Heart left ventricle (tissue), 13 donors: ENCODE data around the gene LAMC1.

ENCODE experiments used
- POLR2A ChIP-seq, 2 donors: fragments of 450-650 bp; IDR thresholded peaks; one replicate each; pipeline ENCODE4 v1.6.1; 2017; ENCODE audit warnings: antibody characterized with exemption in 2 of 2, mild to moderate bottlenecking in 2 of 2, moderate library complexity in 2 of 2
- TF ChIP-seq, protein P1 (sequence below), 12 donors: fragments of 200-600 bp; sonication (generic) in 4 of 12; IDR thresholded peaks; one replicate each; pipeline versions ENCODE4 v1.5.0 to v1.8.0; 2018 to 2022; ENCODE audit warnings: antibody characterized with exemption in 12 of 12, mild to moderate bottlenecking in 5 of 12
- donor health status: ischemic (EF 13 %, LVEDD 7.1; RV severe dilation, severe dysfunction).
- donor health status: DM: no; HTN: yes; CAD: no.
- donor health status: DM: no; HTN: no; CAD: no.
- donor health status: ischemic (EF 25% LVEDD 6.9; RV normal size, moderate dysfunction).
- donor health status: ischemic (EF 25% LVEDD 5.7; RV mildly dilated, moderate dysfunction).
- donor health status: ischemic (EF 35%, LVEDD 5.7; RV mildly dilated, moderate dysfunction).
- donor health status: nonischemic (EF 11% LVEDD 7.7; RV severe dilation, severe dysfunction).
- donor health status: DM: yes; HTN: yes; CAD: no.
- donor health status: PGD.
- donor health status: ischemic (EF 29% LVEDD 5.4; RV normal size, mild dysfunction).
- donor health status: nonischemic (EF 23%, LVEDD 6.1; RV moderate dilation, normal function).

DNA sequence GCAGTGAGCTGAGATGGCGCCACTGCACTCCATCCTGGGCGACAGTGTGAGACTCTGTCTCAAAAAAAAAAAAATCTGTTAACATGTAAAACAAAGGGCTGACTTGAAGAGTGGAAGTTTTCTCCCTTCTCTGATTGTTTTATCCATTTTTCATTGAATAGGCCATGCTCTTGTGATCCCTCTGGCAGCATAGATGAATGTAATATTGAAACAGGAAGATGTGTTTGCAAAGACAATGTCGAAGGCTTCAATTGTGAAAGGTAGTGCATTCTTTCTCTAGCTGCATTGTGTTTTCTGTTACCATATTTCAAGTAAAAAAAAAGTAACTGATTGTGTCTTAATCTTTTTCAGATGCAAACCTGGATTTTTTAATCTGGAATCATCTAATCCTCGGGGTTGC, 93.2 kb downstream of the LAMC1 start:
- no peak for TF ChIP-seq POLR2A (IDR thresholded peaks at IDR 0.05)
- TF ChIP-seq, protein P1, sequence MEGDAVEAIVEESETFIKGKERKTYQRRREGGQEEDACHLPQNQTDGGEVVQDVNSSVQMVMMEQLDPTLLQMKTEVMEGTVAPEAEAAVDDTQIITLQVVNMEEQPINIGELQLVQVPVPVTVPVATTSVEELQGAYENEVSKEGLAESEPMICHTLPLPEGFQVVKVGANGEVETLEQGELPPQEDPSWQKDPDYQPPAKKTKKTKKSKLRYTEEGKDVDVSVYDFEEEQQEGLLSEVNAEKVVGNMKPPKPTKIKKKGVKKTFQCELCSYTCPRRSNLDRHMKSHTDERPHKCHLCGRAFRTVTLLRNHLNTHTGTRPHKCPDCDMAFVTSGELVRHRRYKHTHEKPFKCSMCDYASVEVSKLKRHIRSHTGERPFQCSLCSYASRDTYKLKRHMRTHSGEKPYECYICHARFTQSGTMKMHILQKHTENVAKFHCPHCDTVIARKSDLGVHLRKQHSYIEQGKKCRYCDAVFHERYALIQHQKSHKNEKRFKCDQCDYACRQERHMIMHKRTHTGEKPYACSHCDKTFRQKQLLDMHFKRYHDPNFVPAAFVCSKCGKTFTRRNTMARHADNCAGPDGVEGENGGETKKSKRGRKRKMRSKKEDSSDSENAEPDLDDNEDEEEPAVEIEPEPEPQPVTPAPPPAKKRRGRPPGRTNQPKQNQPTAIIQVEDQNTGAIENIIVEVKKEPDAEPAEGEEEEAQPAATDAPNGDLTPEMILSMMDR (IDR thresholded peaks at IDR 0.05): no peak
